ENCODE data around the gene ZBTB7C.

GRCh38 chr18:47985866-47986265, 423.3 kb downstream of the ZBTB7C start:
- TF ChIP-seq REST (IDR thresholded peaks at IDR 0.05): no peak
- no peak for TF ChIP-seq CTCF (IDR thresholded peaks at IDR 0.05; ENCODE audit: low read depth, low read length, missing input control)
- TF ChIP-seq ATF3 (IDR thresholded peaks at IDR 0.05): no peak
- no peak for TF ChIP-seq YY1 (IDR thresholded peaks at IDR 0.05)
- TF ChIP-seq, protein P1, sequence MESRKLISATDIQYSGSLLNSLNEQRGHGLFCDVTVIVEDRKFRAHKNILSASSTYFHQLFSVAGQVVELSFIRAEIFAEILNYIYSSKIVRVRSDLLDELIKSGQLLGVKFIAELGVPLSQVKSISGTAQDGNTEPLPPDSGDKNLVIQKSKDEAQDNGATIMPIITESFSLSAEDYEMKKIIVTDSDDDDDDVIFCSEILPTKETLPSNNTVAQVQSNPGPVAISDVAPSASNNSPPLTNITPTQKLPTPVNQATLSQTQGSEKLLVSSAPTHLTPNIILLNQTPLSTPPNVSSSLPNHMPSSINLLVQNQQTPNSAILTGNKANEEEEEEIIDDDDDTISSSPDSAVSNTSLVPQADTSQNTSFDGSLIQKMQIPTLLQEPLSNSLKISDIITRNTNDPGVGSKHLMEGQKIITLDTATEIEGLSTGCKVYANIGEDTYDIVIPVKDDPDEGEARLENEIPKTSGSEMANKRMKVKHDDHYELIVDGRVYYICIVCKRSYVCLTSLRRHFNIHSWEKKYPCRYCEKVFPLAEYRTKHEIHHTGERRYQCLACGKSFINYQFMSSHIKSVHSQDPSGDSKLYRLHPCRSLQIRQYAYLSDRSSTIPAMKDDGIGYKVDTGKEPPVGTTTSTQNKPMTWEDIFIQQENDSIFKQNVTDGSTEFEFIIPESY (IDR thresholded peaks at IDR 0.05): no peak
- TF ChIP-seq EGR1 (IDR thresholded peaks at IDR 0.05; ENCODE audit: low read depth in 2 of 2): no peak
- no peak for TF ChIP-seq JUND (IDR thresholded peaks at IDR 0.05)
- no peak for TF ChIP-seq SP1 (IDR thresholded peaks at IDR 0.05)
- TF ChIP-seq TAF1 (conservative IDR thresholded peaks at IDR 0.05): no peak
- TF ChIP-seq MAX (IDR thresholded peaks at IDR 0.05): no peak
- TF ChIP-seq GABPA (IDR thresholded peaks at IDR 0.05 in 1 of 2, conservative IDR thresholded peaks at IDR 0.05 in 1 of 2): no peak
- no peak for TF ChIP-seq RAD21 (IDR thresholded peaks at IDR 0.05)
- no peak for TF ChIP-seq FOXA2 (IDR thresholded peaks at IDR 0.05)
- TF ChIP-seq NR2F2 (IDR thresholded peaks at IDR 0.05): no peak

Measured in liver (tissue), 3 donors.